ENCODE measurements around the gene SYVN1. TPM values are rescaled to one million over a fixed set of nuclear protein-coding genes. Genes with fewer than 3 reads are reported as not detected.
"Not testable (repeated sequence)": the region's sequence is repeated elsewhere in the genome, so short reads cannot be mapped to it uniquely, and the experiment has no call there.

Gene SYVN1
- total RNA-seq, 4 donors from 2014 or later = 47.1 to 58.2 (median 50.5) TPM

GRCh38 chr11:65125197-65126056, 8.9 kb downstream of the SYVN1 start:
- TF ChIP-seq CTCF (IDR thresholded peaks at IDR 0.05) = no peak
- ATAC-seq (ENCODE audit: low FRiP score) (no peak), DNase-seq (ENCODE audit: low spot score) (no peak)

GRCh38 chr11:65124480-65125196, 9.7 kb downstream of the SYVN1 start:
- DNase-seq (ENCODE audit: low spot score) = no peak

GRCh38 chr11:65121865-65122696, 12.2 kb downstream of the SYVN1 start, which contains the start of the genes FAU and MRPL49:
TSS of gene FAU (minus strand) at chr11:65122134. CDS start at chr11:65121813, 321 bp downstream.
TSS of gene MRPL49 (plus strand) at chr11:65122321. CDS start at chr11:65122347, 26 bp downstream.
- ATAC-seq (ENCODE audit: low FRiP score) (peak; percentile 88), DNase-seq (ENCODE audit: low spot score) (peak; percentile 94)
- TF ChIP-seq CTCF (IDR thresholded peaks at IDR 0.05) = no peak

More at GRCh38 chr11:65124480-65125196, 9.7 kb downstream of the SYVN1 start:
- TF ChIP-seq CTCF (IDR thresholded peaks at IDR 0.05) = no peak
- ATAC-seq (ENCODE audit: low FRiP score) = no peak

- ATAC-seq (ENCODE audit: low FRiP score) = no peak
- DNase-seq (ENCODE audit: low spot score) = no peak
- no peak for TF ChIP-seq CTCF (IDR thresholded peaks at IDR 0.05)
Observed at GRCh38 chr11:65121447-65121864, 12.9 kb downstream of the SYVN1 start.

- ATAC-seq (ENCODE audit: low FRiP score) (no peak), DNase-seq (ENCODE audit: low spot score) (no peak)
- no peak for TF ChIP-seq CTCF (IDR thresholded peaks at IDR 0.05)
Observed at GRCh38 chr11:65120831-65121230, 13.5 kb downstream of the SYVN1 start.

- DNase-seq (ENCODE audit: low spot score) = no peak
- no peak for TF ChIP-seq CTCF (IDR thresholded peaks at IDR 0.05)
- ATAC-seq (ENCODE audit: low FRiP score) = no peak
Observed at GRCh38 chr11:65119670-65119995, 14.7 kb downstream of the SYVN1 start.

- not testable (repeated sequence) for ATAC-seq (ENCODE audit: low FRiP score); DNase-seq (ENCODE audit: low spot score)
Observed at GRCh38 chr11:65118891-65119669, 15.2 kb downstream of the SYVN1 start.
